ENCODE results near the gene MMP23B.
"Not testable (repeated sequence)": the region's sequence is repeated elsewhere in the genome, so short reads cannot be mapped to it uniquely, and the experiment has no call there.

Gene MMP23B

GRCh38 chr1:1631782-1632420, at the start of gene MMP23B:
TSS of gene MMP23B (plus strand) at chr1:1632173. CDS start at chr1:1632219, 46 bp downstream.
- no peak for DNase-seq

GRCh38 chr1:1582585-1583346, 49.2 kb upstream of the MMP23B start:
- DNase-seq: no peak

- no peak for DNase-seq
Observed at GRCh38 chr1:1583347-1584010, 48.5 kb upstream of the MMP23B start.

- no peak for DNase-seq
Observed at GRCh38 chr1:1591452-1591851, 40.5 kb upstream of the MMP23B start.

GRCh38 chr1:1593834-1594601, 38.0 kb upstream of the MMP23B start:
- DNase-seq: no peak

GRCh38 chr1:1594602-1595260, 37.2 kb upstream of the MMP23B start:
- no peak for DNase-seq

- DNase-seq: not testable (repeated sequence)
Observed at GRCh38 chr1:1595341-1595740, 36.6 kb upstream of the MMP23B start.

- no peak for DNase-seq
Observed at GRCh38 chr1:1596493-1597274, 35.3 kb upstream of the MMP23B start.

GRCh38 chr1:1597275-1597930, 34.6 kb upstream of the MMP23B start:
- DNase-seq: no peak

GRCh38 chr1:1598051-1598719, 33.8 kb upstream of the MMP23B start:
- no peak for DNase-seq

GRCh38 chr1:1598720-1599029, 33.3 kb upstream of the MMP23B start:
- DNase-seq: no peak

- no peak for DNase-seq
Observed at GRCh38 chr1:1599030-1599934, 32.7 kb upstream of the MMP23B start.

GRCh38 chr1:1599935-1600860, 31.8 kb upstream of the MMP23B start, which contains the start of gene FNDC10:
TSS of gene FNDC10 (minus strand) at chr1:1600135. CDS start at chr1:1600015, 120 bp downstream.
- no peak for DNase-seq

GRCh38 chr1:1600861-1601563, 31.0 kb upstream of the MMP23B start:
- DNase-seq: no peak

- no peak for DNase-seq
Observed at GRCh38 chr1:1601564-1602303, 30.2 kb upstream of the MMP23B start.

- DNase-seq: no peak
Observed at GRCh38 chr1:1602304-1602967, 29.5 kb upstream of the MMP23B start.

All from NCI-H2029 treated with DMSO at 0.1 percent for 48 hours (cell line).